ENCODE results near the gene TIA1.
"Not testable (repeated sequence)": the region's sequence is repeated elsewhere in the genome, so short reads cannot be mapped to it uniquely, and the experiment has no call there.

Gene TIA1

DNA sequence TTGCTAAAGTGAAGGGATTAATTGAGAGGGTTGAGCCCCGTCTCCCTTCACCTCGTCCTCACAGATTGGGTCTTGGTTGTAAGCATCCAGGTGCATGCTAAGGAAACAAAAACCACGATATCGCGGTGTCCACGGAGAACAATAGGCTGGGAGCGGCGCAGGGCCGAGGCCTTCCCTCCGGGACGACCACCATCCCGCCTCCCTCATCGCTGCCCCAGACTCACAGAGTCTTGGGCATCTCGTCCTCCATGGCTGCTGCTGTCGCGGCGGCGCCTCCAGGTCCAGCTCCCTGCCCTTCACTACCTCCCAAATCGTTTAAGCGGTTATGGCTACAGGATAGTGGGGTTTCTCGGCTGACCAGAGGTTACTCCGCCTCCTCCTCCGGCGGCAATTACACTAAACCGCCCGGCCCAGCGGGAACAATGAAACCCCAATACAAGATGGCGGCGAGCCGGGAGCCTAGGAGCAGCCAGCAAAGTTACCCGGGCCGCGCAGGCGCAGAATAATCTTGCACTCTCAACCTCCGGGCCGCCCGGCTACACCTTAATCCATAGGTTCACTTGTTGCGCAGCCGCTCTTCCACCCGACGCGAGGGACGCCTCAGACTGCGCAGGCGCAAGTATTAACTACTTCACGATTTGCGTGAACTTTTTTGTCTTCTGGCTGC, at the start of gene TIA1:
Gene TIA1, minus strand, starts transcription at position 448 of the 667 bp plus-strand sequence. Its CDS starts 198 bp downstream, at position 250.
- DNase-seq (ENCODE audit: low read depth) = peak; percentile 94

- DNase-seq (ENCODE audit: low read depth) = not testable (repeated sequence)
These were observed 49.4 kb upstream of the TIA1 start for GRCh38 chr2:70297828-70298227.

DNA sequence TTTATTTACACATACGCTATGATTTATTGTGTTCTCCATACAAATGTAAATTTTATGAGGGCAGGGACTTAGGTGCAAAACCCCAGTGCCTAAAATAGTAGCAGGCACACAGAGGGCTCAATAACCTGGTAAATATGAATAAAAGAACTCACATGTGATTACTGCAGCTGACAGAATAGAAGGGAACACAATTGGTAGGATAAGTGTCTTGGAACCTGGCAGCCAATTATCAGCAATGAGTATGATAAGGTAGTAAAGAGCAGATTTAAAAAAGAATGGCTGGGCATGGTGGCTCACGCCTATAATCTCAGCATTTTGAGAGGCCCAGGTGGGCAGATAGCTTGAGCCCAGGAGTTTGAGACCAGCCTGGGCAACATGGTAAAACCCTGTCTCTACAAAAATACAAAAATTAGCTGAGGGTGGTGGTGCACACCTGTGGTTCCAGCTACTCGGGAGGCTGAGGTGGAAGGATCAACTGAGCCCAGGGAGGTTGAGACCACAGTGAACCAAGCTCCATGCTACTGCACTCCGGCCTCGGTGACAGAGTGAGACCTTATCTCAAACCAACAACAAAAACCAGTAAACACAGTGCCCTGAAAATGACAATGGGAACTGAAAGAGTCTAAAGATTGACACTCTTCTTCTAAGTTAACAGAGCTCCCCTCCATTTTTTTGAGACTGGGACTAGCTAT, 35.2 kb upstream of the TIA1 start:
- DNase-seq (ENCODE audit: low read depth) = no peak

DNA sequence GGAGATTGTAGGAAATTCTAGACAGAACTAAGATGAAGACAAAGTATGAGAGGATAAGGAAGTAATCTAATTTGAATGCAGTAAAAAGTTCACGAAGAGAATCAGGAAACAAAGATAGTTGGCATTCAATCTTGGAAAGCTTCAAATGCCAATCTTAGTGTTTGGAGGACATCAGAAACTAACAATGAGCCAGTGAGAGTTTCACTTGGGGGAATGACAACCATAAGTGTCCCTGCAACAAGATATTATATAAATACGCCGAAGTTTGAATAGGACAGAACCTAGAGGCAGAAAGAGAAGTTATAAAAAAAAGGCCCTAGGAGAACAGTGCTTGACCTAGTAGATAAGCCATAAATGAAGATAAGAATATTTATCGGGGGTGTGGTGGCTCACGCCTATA, 34.0 kb upstream of the TIA1 start:
- DNase-seq (ENCODE audit: low read depth) = no peak

DNA sequence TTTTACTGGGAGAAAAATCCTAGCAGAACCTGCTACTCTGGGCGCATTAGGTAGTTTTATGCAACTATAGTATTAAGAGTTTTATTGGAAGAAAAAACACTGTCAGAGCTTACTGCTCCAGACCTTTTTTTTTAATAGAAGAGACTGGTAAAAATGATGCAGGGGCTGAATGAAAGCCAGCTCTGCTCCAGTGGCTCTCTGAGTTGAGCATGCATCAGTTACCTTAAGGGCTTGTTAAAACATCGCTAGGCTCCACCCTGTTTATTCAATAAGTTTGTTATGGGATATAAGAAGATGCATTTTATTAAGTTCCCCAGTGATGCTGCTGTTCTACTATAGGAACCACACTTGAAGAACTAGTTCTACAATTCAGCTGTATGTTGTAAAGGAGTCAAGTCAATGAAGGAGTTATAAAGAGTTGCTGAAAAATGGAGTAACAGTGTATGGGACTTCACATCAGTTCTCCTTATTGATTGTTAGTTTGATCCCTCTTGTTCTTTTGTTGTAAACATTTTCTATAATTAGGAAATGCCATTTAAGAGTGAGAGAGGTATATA, 31.9 kb upstream of the TIA1 start:
- DNase-seq (ENCODE audit: low read depth) = no peak

GRCh38 chr2:70270323-70270722, 21.9 kb upstream of the TIA1 start:
- no peak for DNase-seq (ENCODE audit: low read depth)

DNA sequence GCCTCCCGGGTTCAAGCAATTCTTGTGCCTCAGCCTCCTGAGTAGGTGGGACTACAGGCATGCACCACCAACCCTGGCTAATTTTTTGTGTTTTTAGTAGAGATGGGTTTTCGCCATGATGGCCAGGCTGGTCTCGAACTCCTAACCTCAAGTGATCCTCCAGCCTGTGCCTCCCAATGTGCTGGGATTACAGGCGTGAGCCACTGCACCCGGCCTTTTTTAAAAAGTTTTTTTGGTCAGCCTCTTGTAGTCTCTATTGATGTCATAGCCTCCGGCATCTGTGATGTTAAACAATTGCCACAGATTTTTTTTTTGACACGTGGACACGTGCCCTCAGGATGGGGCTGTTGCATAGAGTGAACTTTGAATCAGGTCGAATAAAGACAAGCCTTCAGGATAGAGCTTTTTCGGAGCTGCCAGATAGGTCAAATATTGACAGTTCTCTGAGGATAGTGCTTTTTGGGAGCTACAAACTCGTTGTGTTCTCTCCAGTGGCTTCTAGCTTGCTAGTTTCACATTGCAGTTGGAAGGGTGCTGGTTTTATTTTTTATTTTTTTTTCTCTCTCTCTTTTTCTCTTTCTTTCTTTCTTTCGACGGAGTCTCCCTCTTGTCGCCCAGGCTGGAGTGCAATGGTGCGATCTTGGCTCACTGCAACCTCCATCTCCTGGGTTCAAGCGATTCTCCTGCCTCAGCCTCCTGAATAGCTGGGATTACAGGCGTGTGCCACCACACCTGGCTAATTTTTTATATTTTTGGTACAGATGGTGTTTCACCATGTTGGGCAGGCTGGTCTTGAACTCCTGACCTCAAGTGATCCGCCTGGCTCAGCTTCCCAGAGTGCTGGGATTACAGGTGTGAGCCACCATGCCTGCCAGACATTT, 21.2 kb upstream of the TIA1 start:
- not testable (repeated sequence) for DNase-seq (ENCODE audit: low read depth)

GRCh38 chr2:70266925-70267324, 18.5 kb upstream of the TIA1 start:
- DNase-seq (ENCODE audit: low read depth) = not testable (repeated sequence)

DNA sequence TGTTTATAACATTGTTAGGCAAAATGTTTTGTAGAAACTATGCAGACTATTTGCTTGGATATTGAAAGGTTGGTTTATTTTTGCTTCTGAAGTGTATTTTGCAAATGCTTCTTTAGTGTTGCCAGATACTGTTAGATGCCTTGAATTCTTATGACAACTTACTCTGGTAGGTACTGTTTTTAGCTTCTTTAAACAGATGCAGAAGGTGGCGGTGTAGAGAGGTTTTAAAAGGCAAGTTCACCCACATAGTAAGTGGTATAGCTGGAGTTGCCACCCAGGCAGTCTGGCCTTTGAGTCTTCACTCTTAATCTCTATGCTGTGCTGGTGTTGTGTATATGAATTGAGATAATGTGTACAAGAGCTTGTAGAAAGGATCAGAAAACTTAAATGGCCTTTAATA, 13.1 kb upstream of the TIA1 start:
- peak; percentile 7 for DNase-seq (ENCODE audit: low read depth)

GRCh38 chr2:70258532-70258875, 10.1 kb upstream of the TIA1 start:
- DNase-seq (ENCODE audit: low read depth) = peak; percentile 29

DNA sequence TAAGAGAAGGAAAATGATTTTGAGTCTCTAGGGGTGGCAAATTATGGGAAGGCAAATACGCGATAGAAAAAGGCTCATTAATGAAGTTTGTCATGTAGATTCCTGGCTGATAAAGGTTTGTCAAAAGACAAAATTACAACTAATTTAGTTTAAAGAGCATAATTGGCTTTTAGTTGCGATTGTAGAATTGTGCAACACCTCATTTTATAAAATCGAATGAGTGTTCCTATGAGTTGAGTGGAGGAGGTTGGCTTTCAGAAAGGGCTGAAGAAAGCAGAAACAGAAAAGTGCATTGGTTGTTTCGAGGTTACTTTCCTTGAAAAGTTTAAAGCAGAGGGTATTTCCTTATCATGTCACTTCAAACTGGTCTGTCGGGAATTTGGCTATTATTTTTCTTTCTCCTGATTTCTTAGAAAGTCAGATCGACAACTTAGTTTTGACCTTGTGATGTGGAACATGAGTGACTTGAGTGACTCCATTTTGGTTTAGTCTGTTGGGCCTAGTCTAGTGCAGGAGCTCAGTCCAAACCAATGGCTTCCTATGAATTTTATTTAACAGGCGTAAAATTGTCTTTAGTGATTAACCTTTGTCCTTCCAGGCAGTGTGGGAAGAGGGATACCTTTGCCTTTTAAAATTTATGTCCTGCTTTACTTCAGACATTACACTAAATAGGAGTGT, 7.3 kb upstream of the TIA1 start:
- no peak for DNase-seq (ENCODE audit: low read depth)

- no peak for DNase-seq (ENCODE audit: low read depth)
These were observed 2.0 kb upstream of the TIA1 start for GRCh38 chr2:70250434-70250833.

DNA sequence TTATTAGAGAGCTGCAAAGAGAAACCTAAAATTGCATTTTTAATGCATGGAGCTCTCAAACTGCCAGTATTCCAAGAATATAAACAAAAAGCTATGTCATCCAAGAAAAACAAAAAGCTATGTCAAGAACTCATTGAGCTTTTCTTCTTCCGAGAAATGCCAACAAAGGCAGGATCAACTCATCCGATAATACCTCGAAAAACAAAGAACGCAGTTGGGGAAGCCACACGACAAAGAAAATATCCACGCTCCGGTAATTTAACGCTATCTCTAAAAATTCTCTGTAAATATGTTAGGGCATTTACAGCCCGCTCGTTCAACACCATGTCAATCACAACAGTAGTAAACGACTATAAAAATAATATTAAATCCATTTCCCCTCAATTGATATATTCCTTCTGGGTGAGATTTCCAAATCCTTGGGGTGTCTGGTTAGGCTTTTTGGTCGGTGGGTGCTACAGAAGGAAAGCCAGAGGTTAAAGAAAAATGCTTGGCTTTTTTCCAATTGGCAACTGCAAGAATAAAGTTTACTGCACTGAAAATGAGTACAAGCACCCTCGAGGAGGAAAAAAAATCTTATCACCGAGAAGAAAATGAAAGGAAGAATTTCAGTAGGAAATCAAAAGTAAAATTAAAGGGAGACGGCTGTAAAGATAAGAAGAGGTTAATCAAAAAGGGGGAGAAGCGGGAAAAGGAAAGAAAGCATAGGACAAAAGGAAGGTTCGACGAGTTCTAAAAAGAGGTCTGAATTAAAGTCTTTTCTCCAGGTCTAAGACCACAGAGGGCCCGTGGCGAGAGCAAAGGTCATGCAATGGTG, 856 bp downstream of the TIA1 start:
- DNase-seq (ENCODE audit: low read depth) = peak; percentile 37

- DNase-seq (ENCODE audit: low read depth) = peak; percentile 49
These were observed 4.4 kb downstream of the TIA1 start for GRCh38 chr2:70243806-70244584.

GRCh38 chr2:70242552-70242951, 5.9 kb downstream of the TIA1 start:
- no peak for DNase-seq (ENCODE audit: low read depth)

- no peak for DNase-seq (ENCODE audit: low read depth)
These were observed 7.1 kb downstream of the TIA1 start for GRCh38 chr2:70241340-70241739.

DNA sequence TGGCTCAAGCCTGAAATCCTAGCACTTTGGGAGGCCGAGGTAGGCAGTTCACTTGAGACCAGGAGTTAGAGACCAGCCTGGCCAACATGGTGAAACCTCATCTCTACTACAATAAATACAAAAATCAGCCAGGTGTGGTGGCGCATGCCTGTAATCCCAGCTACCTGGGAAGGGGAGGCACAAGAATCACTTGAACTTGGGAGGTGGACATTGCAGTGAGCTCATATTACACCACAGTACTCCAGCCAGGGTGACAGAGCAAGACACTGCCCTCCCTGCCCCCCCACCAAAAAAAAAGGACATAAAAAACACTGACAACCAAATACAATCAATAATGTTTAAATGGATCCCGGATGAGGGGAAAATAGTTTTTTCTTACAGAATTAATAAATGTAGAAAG, 7.8 kb downstream of the TIA1 start:
- no peak for DNase-seq (ENCODE audit: low read depth)

DNA sequence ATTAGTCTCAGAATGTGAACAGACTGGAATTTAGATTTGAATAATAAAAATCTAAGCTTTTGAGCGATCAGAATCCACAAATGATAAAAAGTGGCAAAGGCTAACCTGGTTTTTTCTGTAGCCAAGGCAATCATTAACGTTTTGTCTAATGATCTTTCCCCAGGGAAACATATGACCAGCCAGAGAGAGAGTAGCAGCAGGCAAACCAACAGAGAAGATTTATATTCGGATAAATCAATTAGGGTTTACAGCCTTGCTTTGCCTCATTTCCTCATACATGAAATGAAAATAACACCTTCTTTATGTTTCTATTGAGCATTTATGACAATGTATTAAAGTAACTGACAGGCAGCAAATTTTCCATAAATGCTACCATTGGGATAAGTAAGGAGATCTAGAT, 14.5 kb downstream of the TIA1 start:
- DNase-seq (ENCODE audit: low read depth) = no peak

DNA sequence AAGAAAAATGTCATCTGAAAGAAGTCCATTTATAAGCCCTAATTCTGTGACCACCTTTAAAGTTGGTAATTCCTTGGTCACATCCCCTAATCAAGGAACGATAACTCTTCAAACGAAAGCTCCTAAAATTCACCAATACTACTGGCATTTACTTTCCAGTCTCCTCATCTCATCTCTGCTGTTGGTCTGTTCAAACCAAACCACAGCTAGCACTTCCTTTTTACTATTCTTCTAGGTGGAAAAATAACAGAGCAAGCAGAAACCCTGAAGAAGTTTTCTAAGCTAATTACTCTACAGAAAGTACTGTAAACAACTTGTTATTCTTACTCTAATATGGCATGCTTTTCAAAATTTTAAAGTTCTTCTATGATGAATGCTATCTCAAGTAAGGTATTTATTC, 21.6 kb downstream of the TIA1 start:
- no peak for DNase-seq (ENCODE audit: low read depth)

DNA sequence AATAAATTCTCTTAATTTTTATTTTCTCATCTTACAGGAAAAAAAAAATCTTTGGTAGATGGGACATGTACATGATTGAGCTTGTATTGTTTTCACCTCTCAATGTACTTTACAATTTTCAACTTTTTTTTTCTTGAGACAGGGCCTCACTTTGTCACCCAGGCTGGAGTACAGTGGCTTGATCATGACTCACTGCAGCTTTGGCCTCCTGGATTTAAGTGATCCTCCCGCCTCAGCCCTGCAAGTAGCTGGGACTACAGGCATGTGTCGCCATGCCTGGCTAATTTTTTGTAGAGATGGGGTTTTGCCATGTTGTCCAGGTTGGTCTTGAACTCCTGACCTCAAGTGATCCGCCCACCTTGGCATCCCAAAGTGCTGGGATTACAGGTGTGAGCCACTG, 25.1 kb downstream of the TIA1 start:
- DNase-seq (ENCODE audit: low read depth) = peak; percentile 13
